ENCODE results near the gene PRR5L.

DNA sequence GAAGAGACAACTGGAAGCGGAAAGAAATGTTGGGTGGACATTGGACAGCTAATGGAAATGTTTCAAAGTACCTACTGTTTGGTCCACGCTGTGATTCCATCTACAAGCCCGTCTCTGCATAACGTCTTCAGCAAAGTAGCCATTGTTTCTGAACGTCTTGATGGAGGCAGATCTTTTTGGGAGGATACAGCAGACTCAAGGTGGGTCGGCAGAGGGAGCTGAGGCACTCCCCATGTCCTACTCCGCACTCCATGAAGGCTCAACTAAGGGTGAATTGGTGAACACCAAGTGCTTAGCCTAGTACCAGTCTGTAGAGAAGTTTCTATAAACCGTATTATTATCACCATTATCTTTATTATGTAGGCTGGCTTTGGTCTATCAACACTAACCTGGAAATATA, 45.8 kb downstream of the PRR5L start:
- TF ChIP-seq CTCF (IDR thresholded peaks at IDR 0.05; ENCODE audit: insufficient read depth, low read length) (no peak), POLR2AphosphoS5 (IDR thresholded peaks at IDR 0.05; ENCODE audit: low read depth) (no peak), SPI1 (IDR thresholded peaks at IDR 0.05; ENCODE audit: borderline replicate concordance, low read depth) (no peak), REST (IDR thresholded peaks at IDR 0.05; ENCODE audit: insufficient replicate concordance, low read depth) (no peak)
